ENCODE measurements around the gene EPHA2. TPM values are rescaled to one million over a fixed set of nuclear protein-coding genes. Genes with fewer than 3 reads are reported as not detected.
"Not testable (repeated sequence)": the region's sequence is repeated elsewhere in the genome, so short reads cannot be mapped to it uniquely, and the experiment has no call there.

EPHA2 gene
- total RNA-seq, 2 experiments from 2014 or later = 0.15 TPM; not detected in 1

GRCh38 chr1:16110456-16110855, 45.4 kb downstream of the EPHA2 start:
- no peaks in the 10 kb centered on the region for H4K20me1 ChIP-seq (ENCODE audit: insufficient read depth, low read length)
- no peaks in the 10 kb centered on the region for H3K36me3 ChIP-seq (ENCODE audit: insufficient read depth, low read length)
- H3K79me2 ChIP-seq (ENCODE audit: insufficient read depth, low read depth, low read length) = no peaks in the 10 kb centered on the region
- TF ChIP-seq CTCF (conservative IDR thresholded peaks at IDR 0.05; ENCODE audit: low read length) = no peak
- TF ChIP-seq EZH2phosphoT487 (IDR thresholded peaks at IDR 0.05; ENCODE audit: borderline replicate concordance, low read depth, low read length) = no peak
- intact Hi-C loops (cut with micrococcal nuclease; ENCODE audit: unreplicated experiment) = no loop called here
- DNase-seq (ENCODE audit: low spot score) = no peak
- H3K4me1 ChIP-seq (ENCODE audit: insufficient read depth, low read length, poor library complexity, severe bottlenecking) = no peaks in the 10 kb centered on the region
- BruUV-seq (replicated peaks) = no TSS peak
- no peak overlapping the region for H3K4me3 ChIP-seq (ENCODE audit: low read depth, low read length, poor library complexity, severe bottlenecking)
- no peak overlapping the region for H3K27ac ChIP-seq (ENCODE audit: low read depth, low read length, poor library complexity, severe bottlenecking)
- ChIA-PET POLR2A (no interaction called here), CTCF (ENCODE audit: unreplicated experiment) (no interaction called here)
- H3K9me2 ChIP-seq (ENCODE audit: insufficient read depth, low read length) = no peaks in the 10 kb centered on the region
- no peak overlapping the region for H3K4me2 ChIP-seq (ENCODE audit: low read length)
- H2AFZ ChIP-seq (ENCODE audit: low read length) = no peak overlapping the region
- H3K9me3 ChIP-seq (ENCODE audit: low read length) = no peaks in the 10 kb centered on the region

GRCh38 chr1:16109571-16109970, 46.3 kb downstream of the EPHA2 start:
- no peaks in the 10 kb centered on the region for H3K4me1 ChIP-seq (ENCODE audit: insufficient read depth, low read length, poor library complexity, severe bottlenecking)
- intact Hi-C loops (cut with micrococcal nuclease; ENCODE audit: unreplicated experiment) = no loop called here
- no peaks in the 10 kb centered on the region for H3K9me2 ChIP-seq (ENCODE audit: insufficient read depth, low read length)
- no peak overlapping the region for H3K4me3 ChIP-seq (ENCODE audit: low read depth, low read length, poor library complexity, severe bottlenecking)
- H3K79me2 ChIP-seq (ENCODE audit: insufficient read depth, low read depth, low read length) = no peaks in the 10 kb centered on the region
- BruUV-seq (replicated peaks) = no TSS peak
- H3K27ac ChIP-seq (ENCODE audit: low read depth, low read length, poor library complexity, severe bottlenecking) = no peak overlapping the region
- no peak overlapping the region for H3K4me2 ChIP-seq (ENCODE audit: low read length)
- no peaks in the 10 kb centered on the region for H3K9me3 ChIP-seq (ENCODE audit: low read length)
- CTCF ChIA-PET (ENCODE audit: unreplicated experiment) = no interaction called here
- TF ChIP-seq EZH2phosphoT487 (IDR thresholded peaks at IDR 0.05; ENCODE audit: borderline replicate concordance, low read depth, low read length) = no peak
- POLR2A ChIA-PET = no interaction called here
- no peaks in the 10 kb centered on the region for H4K20me1 ChIP-seq (ENCODE audit: insufficient read depth, low read length)
- no peaks in the 10 kb centered on the region for H3K36me3 ChIP-seq (ENCODE audit: insufficient read depth, low read length)
- DNase-seq (ENCODE audit: low spot score) = no peak
- no peak overlapping the region for H2AFZ ChIP-seq (ENCODE audit: low read length)

- BruUV-seq (replicated peaks); H4K20me1 ChIP-seq (ENCODE audit: insufficient read depth, low read length); POLR2A ChIA-PET; H3K4me2 ChIP-seq (ENCODE audit: low read length); intact Hi-C loops (cut with micrococcal nuclease; ENCODE audit: unreplicated experiment); H3K4me3 ChIP-seq (ENCODE audit: low read depth, low read length, poor library complexity, severe bottlenecking); H3K36me3 ChIP-seq (ENCODE audit: insufficient read depth, low read length); H2AFZ ChIP-seq (ENCODE audit: low read length); H3K4me1 ChIP-seq (ENCODE audit: insufficient read depth, low read length, poor library complexity, severe bottlenecking); H3K9me2 ChIP-seq (ENCODE audit: insufficient read depth, low read length); DNase-seq (ENCODE audit: low spot score); H3K9me3 ChIP-seq (ENCODE audit: low read length); H3K79me2 ChIP-seq (ENCODE audit: insufficient read depth, low read depth, low read length); H3K27ac ChIP-seq (ENCODE audit: low read depth, low read length, poor library complexity, severe bottlenecking); CTCF ChIA-PET (ENCODE audit: unreplicated experiment): not testable (repeated sequence)
Observed at GRCh38 chr1:16107039-16107438, 48.8 kb downstream of the EPHA2 start.

- no peaks in the 10 kb centered on the region for H3K79me2 ChIP-seq (ENCODE audit: insufficient read depth, low read depth, low read length)
- no peaks in the 10 kb centered on the region for H4K20me1 ChIP-seq (ENCODE audit: insufficient read depth, low read length)
- no peak for DNase-seq (ENCODE audit: low spot score)
- H3K9me3 ChIP-seq (ENCODE audit: low read length) = no peaks in the 10 kb centered on the region
- BruUV-seq (replicated peaks) = no TSS peak
- ChIA-PET POLR2A (interaction anchor here (0.7 kb wide), 1 partner anchor 51 kb away, joined by 3 read pairs; no protein-coding TSS in a partner anchor), CTCF (ENCODE audit: unreplicated experiment) (no interaction called here)
- no peak overlapping the region for H3K4me2 ChIP-seq (ENCODE audit: low read length)
- no peaks in the 10 kb centered on the region for H3K9me2 ChIP-seq (ENCODE audit: insufficient read depth, low read length)
- intact Hi-C loops (cut with micrococcal nuclease; ENCODE audit: unreplicated experiment) = no loop called here
- no peak overlapping the region for H3K4me3 ChIP-seq (ENCODE audit: low read depth, low read length, poor library complexity, severe bottlenecking)
- H3K4me1 ChIP-seq (ENCODE audit: insufficient read depth, low read length, poor library complexity, severe bottlenecking) = no peaks in the 10 kb centered on the region
- no peaks in the 10 kb centered on the region for H3K36me3 ChIP-seq (ENCODE audit: insufficient read depth, low read length)
- TF ChIP-seq CTCF (conservative IDR thresholded peaks at IDR 0.05; ENCODE audit: low read length) (no peak), EZH2phosphoT487 (IDR thresholded peaks at IDR 0.05; ENCODE audit: borderline replicate concordance, low read depth, low read length) (no peak)
- no peak overlapping the region for H3K27ac ChIP-seq (ENCODE audit: low read depth, low read length, poor library complexity, severe bottlenecking)
- H2AFZ ChIP-seq (ENCODE audit: low read length) = no peak overlapping the region
Observed at GRCh38 chr1:16101623-16102022, 54.2 kb downstream of the EPHA2 start.

All from OCI-LY7 (cell line).